Left forelimb (tissue), 1 donor: Measurements from ENCODE around the gene TBC1D7.

Experiments
- DNase-seq: peaks from one replicate; pipeline ENCODE4 v3.0.0-alpha.2; 2018; ENCODE audit warnings: low spot score

TBC1D7 gene

DNA sequence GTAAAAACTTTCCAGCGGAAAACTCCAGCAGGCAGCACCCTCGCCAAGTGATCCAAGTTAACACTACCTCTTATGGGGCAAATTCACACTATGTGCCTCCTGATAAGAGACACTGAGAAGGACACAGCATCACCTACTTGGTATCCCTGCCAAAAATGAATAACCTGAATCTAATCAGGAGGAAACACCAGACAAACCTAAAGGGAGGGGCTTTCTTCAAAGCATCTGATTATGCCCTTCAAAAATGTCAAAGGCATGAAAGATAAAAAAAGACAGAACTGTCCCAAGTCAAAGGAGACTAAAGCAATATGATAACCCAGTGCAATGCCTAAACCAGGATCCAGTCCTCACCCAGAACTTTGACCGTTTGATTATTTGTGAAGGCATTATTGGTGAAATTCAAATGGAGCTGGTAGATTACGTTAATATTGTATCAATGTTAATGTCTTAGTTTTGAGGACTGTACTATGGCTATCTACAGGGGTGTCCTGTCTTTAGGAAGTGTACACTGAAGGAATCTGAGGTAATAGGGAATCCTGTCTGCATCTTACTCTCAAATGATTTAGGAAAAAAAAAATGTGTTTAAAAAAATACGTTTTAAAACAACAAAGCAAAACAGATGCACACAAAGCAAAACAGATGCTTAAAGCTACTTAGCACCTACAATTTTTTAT, 8.3 kb downstream of the TBC1D7 start:
- DNase-seq, result no peak

DNA sequence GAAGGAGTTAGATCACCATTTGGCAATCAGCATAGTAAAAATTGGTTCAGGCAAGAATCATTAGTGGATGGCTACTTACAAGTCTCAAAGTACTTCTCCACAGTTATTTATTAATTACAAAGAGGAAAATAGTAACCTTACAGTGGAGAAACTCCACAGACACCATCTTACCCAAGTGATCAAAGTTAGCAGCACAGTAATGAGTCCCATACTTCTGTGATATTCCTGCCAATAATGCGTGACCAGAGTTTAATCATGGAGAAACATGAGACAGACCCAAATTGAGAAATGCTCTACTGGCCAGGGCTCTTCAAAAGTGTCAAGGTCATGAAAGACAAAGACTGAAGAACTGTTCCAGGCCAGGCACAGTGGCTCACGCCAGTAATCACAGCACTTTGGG, 9.5 kb downstream of the TBC1D7 start:
- no peak for DNase-seq

DNA sequence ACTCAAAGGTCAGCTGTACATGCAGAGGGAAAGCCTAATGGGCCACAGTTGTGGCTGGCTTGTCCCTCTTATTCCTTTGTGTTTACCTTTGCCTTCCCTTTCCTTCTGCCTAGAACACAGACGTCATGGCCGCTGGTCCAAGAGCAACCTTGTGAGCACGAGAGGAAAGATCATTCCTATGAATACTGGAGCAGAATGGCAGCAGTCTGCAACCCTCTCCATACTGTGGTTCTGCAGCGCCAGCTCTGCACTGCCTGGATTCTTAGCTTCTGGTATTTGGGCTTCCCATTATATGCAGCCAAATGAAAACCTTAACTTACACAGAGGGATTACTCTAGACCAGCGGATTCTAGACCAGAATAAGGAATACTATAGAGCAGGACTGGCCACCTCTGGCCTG, 12.4 kb downstream of the TBC1D7 start:
- no peak for DNase-seq

DNA sequence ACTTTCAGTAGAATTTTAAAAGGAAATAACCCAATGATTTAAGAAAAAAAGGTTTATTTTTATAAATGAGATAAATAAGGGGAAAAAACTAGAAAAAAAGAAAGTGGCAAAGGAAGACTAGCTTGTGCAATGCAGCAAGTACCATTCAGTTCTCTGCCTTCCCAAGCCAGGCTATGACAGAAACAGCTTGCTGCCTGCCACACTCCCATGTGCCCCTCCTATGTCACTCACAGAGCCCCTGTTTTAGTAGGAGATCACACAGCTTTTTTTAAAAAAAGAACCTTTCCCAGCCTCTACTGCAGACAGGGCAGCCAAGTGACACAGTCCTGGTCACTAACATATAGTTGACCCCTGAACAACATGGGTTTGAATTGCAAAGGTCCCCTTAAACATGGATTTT, 13.5 kb downstream of the TBC1D7 start:
- DNase-seq, result no peak

DNA sequence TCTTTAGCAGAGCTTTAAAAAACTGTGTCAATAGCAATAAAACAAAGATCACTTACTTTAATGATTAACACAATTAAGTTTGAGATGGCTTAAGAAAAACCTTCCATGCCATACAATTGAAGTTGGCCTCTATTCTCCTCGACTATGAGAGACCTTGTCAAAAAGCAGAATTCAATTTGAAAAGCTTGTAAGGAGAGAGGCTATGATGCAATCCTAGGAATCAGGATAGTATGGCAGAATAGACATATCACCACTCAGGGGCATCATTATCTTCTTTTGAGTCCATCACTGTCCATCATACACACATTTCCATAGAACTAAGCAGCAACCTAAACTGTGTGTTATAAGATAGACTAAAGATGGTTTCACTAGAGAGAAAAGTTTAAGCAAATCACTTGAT, 17.2 kb downstream of the TBC1D7 start:
- no peak for DNase-seq

DNA sequence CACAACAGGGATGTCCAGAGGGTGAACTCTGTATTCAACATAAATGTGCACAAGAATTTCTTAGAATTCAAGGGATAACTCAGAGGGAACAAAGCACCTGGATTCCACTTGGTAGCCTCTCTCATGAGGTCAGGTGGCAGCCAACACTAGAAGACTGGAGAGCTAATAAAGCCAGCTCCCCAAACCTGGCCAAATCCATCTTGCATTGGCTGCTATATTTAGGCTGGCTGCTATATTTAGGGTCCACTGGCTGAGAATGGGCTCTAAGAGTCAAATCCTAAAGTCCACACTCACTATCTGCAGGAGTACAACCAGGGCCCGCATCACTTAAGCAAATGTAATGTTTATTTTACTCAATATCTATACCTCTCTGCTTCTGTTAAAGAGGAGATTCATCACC, 20.0 kb downstream of the TBC1D7 start:
- no peak for DNase-seq

DNA sequence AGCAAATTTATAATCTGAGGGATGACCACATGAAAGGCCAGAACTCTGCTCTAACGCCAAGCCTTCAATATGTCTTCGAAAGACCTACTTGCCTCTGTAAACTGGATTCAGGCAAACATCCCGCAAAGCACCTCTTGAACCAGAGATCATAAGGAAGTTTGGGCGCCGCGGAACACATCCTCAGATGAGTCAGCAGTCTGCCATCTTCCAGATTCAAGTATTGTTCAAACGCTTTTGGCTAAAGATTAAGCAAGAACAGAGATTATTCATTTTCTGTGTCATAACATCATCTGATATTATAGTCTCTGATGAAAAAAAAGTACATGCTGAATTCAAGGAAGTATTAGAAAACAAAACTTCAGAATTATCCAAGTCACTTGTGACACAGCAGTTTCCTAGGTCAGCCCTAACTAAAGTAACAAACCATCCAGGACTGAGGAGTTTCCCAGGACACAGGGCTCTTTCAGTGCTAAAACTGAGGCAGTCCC, 20.8 kb downstream of the TBC1D7 start:
- DNase-seq, result no peak

DNA sequence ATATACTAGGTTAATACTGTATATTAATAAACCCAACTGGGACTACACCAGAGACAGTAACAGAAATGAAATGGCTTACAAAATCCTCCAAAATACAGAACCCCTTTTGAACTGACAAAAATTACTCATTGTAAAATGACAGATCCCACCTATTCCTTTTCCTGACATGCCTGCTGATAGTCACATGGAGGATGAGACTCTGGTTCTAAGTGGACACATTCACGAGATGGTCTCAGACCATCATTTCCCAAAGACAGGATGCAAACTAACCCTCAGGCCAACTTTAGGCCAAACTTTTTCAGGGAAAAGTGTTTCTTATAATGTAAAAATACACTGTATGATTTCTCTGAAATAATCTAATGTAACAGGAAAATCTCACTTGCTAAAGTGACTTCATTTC, 22.5 kb downstream of the TBC1D7 start:
- no peak for DNase-seq

DNA sequence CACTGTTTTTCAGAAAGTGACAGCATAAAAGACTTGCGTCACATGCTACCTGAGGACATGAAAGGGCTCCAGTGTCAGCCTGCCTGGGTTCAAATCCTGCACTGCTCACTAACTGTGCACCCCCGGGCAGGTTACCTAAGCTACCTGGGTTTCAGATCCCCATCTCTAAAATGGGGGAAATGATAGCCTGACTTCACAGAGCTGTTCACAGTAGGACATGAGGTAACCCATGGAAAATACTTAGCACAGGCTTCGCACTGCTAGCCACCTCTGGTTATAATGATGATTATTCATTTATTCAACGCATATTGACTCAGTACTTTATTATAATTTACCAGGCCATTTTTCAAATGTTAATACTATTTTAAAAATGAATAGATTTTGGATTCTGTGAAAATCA, 23.0 kb downstream of the TBC1D7 start:
- DNase-seq, result no peak

DNA sequence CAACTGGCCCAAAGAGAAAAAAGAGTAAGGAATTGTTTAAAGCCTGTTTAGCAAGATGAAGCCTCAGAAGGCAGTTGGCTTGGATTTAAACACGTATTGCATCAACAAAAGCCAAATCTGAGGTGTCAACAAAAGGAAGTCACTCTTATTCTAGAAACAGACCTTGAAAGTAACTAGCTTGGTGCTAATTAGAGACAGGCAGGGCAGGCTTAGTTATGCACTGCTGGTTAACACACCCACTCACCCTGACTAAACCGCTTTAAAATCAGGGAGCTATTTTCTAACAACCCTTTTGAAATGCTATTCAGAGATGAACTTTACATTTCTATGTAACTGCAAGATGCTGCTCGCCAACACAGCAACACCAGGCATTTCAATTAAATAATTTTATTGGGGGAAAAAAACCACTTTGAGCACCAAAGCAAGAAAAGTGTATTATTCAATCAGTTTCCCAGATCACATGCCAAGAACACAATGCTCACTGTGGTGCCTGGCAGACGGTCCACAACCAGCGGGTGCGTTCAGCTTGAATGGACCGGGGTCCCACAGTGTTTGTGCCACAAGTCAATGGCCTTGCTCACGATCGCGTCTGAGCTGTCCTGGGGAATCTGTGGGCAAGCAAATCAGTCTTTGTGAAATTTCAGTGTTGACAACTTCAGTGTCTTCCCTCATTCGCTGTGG, 23.6 kb downstream of the TBC1D7 start:
- no peak for DNase-seq

DNA sequence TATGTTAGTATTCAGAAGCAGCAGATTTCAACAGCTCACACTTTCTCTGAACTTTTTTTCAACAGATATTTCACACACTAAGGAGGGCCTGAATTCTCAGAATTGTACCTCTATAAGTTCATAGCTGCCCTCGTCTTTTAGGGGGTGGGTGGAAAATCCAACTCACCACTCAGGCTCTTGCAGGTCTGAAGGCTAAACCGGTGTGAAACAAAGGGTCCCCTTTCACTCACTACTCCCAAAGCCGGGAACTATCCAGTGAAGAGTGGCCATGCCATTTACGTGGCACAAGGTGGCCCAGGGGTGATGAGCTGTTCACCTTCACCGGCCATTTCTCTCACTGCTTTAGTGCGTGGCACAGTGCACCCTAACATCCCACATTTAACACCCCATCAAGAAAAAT, 24.2 kb downstream of the TBC1D7 start:
- no peak for DNase-seq

DNA sequence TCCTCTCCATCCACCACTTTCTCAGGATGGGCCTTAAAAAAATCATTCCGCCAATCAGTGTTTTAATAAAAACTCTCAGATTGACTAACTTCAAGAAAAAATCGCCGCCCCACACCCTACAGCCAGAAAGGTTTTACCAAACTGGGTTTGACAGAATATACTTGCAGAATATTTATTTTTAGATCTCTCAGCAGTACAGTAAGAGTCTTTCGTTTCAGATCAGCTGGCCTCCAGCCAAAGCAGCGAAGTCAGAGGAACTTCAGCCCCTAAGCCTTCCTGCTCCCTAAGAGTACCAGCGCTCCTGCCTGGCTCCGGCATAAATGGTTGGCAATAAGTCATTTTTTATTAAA, 24.7 kb downstream of the TBC1D7 start:
- no peak for DNase-seq

DNA sequence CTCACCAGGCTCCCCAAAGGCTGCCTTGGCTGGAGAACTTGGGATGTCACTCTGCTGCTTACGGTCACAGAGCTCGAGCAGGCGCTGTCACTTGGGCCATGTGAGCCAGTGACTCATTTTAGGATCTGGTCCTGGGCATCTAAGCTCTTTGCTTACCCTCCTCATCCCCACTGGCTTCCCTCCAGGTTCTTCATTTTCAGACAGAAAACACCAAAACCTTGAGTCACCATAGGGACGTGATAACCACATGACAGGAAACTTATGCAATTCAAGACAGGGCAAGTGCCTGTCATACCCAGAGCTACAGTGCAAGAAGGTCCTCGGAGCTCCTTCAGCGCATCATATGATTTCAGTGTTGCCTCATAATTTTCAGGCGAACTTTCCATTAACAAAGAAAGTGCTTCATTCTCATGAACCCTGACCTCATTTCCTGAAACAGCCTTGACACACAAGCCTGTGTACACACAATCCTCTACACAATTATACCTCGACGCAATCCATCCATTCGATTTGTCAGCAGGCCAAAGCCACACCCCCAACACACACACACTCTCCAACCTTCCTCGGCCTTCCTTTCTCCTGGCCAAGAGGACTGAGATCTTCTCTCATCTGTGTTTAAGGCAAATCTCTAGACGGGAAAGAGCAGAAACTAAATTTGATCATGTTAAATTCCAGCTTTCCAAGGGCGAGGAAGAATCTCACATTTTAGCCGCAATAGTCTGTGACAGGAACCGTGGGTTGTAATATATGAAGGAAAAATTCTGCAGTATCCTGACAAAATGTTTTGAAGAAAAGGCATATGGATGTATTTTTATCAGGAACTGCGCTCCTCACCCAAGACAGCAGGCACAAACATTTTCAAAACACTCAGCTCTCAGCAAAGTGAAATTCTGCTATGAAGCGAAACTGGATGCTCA, 25.3 kb downstream of the TBC1D7 start:
- no peak for DNase-seq

DNA sequence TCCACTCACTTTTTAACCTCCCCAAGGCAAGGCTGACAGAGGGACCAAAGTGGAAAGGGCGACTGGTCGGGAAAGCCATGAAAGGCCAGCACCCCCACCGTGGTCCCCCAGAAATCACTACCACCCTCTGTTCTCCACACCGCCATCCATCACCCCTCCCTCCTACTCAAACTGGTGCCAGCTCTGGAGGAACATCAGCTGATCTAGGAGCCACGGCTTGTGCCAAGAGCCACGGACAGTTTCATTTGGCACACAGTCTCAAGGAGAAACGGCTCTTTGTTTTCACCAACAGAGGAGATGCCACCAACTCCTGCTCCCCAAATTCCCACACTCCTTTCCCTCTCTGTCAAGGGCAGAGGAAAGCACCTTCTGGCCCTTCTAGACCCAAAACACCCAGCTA, 26.0 kb downstream of the TBC1D7 start:
- no peak for DNase-seq

DNA sequence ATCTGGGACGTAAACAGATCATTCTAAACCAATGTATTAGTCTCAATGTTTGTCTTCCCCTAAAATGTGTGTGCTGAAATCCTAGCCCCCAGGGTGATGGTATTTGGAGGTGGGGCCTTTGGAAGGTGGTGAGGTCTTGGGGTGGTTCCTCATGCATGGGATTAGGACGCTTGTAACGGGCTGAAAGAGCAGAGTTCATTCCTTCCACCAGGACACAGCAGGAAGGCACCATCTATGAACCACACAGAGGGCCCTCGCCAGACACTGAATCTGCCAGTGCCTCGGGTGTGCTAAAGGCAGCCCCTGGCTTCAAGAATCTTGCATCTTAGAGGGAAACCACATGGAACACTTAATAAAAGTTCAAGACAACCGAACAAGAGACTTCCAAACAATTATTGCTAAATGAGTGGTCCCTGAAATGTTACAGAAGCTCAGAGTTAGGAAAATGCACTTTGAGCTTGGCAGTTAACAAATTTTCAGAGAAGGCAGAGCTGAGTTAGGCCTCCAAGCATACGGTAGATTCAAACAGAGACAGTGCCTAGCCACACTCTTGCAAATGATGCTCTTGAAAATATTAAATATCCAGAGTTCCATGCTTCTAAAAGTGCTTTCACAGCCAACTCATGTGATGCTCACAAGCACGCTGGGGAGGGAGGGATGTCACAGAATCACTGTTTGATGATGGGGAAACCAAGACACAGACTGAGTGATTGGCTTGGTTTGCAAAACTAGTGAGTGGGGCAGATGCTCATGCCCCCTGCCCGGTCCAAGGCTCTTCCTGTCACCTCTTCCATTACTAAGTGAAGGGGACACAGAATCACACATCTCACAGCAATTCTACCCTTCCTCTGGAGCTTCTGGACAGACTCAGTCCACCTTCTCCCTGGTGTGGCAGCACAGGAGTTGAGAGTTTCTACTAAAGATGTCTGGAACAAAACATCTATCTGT, 27.4 kb downstream of the TBC1D7 start:
- DNase-seq, result no peak

DNA sequence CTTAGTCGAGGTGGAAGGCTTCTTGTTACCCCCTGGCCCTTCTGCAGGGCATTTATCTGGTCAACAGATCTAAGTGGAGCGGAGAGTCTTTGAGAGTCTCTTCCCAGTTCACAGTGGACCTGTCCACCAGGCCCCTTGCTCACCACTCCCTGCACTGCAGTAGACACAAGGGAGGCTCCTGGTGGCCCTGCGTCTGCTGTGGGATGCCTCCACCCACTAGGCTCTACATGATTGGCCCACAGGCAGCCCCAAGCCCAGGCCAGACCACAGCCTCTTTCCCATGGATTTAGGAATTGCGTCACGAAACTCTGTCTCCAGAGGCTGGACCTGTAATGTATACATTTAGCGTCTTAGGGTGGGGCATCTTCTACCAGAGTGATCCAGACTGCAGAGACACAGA, 28.4 kb downstream of the TBC1D7 start:
- no peak for DNase-seq

DNA sequence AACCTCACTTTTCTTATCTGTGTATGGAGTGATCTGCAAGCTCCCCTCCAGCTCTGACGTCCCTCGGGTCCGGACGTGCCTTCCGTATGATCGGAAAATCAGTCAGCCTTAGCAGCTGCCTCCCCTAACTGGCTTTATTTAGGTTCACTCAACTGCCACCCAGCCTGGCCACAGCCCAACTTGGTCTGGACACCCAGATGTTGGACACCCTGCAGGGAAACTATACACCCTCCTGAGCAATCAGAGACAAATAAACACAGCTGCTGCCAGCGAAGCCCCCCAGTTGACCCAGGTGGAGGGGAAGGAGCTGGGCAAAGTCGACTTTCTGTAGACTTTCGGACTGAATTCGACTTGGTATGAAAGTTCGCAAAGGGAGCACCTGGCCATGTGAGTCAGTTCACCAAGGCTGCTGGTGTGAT, 28.9 kb downstream of the TBC1D7 start:
- DNase-seq, result no peak

DNA sequence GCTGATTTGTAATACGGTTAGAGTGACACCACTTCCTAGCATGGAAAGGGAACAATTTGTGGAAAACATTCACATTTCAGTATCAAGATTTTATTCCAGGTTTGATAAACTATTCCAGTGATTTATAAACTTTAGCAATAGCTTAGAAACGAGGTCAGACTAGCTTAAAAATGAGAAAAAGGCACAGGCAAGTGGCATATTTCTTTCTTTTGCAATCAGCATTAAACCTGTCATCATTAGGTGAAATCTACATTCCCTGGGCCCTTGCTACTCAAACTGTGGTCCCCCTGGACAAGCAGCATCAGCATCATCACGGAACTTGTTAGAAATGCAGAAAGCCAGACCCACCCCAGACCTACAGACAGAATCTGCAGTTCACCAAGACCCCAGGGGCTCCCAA, 29.9 kb downstream of the TBC1D7 start:
- no peak for DNase-seq

DNA sequence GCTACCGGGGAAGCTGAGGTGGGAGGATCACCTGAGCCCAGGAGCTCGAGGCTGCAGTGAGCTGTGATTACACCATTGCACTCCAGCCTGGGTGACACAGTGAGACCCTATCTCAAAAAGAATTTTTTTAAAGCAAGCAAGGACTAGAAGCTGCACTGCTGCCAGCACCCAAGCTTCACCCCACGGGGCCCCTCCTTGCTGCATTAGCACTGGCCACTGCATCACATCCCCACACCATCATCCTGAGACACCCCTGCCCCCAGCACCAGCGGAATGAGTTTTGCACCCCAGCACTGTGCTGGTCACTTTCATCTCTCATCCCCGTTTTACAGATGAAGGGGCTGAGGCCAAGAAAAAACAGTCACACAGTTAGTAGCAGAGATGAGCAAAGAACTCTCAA, 30.9 kb downstream of the TBC1D7 start:
- no peak for DNase-seq

DNA sequence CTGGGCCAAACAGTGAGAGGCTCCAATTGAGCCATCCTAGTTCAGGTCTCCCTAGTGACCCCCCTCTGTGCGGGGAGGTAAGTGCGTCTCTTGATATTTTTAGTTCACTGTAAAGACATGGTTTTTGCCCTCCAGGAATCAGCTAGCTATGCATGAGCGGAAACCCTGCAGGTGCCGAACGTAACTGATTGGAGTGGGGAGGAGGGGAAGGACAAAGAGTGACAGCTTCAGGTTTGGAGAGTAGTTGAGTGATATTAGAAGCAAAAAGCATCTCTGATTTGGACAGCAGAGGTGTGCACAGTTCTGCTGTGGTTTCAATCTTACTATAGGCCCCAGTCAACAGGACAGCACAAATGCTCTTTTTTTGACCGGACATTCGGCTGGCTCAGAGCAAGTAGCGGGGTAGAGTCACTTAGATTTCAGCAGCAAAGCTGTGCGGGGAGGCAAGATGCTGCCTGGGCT, 31.8 kb downstream of the TBC1D7 start:
- no peak for DNase-seq

DNA sequence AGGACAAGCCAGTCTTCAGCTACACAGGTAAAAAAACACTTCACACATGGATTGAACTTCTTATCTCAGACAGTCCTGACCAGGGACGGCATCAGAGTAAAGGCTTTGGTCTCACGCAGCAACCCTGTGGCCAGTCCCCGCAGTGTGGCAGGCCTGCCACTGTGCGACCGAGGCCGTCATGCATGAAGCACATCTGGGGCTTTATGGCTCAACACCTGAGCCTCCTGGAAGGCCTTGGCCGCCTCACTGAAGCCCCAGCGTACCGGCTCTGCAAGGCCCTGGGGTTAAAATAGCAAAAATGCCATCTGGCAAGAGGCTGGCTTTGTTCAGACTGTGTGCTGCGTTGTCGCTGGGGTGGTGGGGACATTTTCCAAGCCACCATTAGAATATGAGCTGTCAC, 32.8 kb downstream of the TBC1D7 start:
- DNase-seq, result no peak
